ENCODE measurements around the gene PCK2.

Gene PCK2

GRCh38 chr14:24149302-24149969 is 55.3 kb downstream of the PCK2 start:
- no peak for TF ChIP-seq CTCF (IDR thresholded peaks at IDR 0.05; ENCODE audit: insufficient read depth, missing control alignments)
- no peak for FAIRE-seq
- no peak for DNase-seq (ENCODE audit: insufficient read length, low spot score)

DNA sequence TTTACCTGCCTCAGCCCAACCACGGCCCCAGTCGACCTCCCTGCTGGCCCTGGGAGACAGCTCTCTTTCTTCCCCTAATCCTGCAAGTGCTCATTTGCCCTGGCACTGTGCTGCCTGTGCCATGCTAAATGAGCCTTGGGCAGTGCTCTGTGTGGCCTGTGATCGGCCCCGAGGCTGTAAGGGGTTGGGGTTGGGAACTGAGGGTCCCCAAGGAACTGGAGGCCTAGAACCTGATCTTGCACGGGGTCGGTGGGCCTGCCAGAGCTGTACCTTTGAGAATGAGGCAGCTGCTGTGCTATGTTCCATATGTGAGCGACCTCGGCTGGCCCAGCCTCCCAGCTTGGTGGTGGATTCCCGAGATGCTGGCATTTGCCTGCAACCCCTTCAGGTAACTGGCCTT is 56.0 kb downstream of the PCK2 start:
- DNase-seq (ENCODE audit: insufficient read length, low spot score) (no peak), FAIRE-seq (no peak)
- TF ChIP-seq CTCF (IDR thresholded peaks at IDR 0.05; ENCODE audit: insufficient read depth, missing control alignments), result no peak

DNA sequence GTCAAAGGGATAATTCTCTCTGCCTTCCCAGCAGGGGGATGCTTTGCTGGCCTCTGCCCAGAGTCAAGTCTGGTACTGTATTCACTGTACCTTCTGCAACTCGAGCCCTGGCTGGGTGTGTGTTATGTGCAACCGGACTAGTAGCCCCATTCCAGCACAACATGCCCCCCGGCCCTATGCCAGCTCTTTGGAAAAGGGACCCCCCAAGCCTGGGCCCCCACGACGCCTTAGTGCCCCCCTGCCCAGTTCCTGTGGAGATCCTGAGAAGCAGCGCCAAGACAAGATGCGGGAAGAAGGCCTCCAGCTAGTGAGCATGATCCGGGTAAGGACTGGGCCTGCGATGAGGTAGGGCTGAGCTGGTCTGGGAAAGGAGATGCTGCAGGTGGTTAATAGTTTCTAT is 56.5 kb downstream of the PCK2 start:
- DNase-seq (ENCODE audit: insufficient read length, low spot score) (no peak), FAIRE-seq (no peak)
- no peak for TF ChIP-seq CTCF (IDR thresholded peaks at IDR 0.05; ENCODE audit: insufficient read depth, missing control alignments)

DNA sequence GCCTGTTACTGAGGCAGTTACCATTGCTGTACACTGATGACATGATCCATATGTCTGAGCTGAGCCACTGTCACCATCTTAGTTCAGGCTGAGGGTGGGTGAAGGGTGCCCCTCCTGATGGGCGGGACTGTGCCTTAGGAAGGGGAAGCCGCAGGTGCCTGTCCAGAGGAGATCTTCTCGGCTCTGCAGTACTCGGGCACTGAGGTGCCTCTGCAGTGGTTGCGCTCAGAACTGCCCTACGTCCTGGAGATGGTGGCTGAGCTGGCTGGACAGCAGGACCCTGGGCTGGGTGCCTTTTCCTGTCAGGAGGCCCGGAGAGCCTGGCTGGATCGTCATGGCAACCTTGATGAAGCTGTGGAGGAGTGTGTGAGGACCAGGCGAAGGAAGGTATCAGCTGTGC is 56.9 kb downstream of the PCK2 start:
- FAIRE-seq (no peak), DNase-seq (ENCODE audit: insufficient read length, low spot score) (no peak)
- TF ChIP-seq CTCF (IDR thresholded peaks at IDR 0.05; ENCODE audit: insufficient read depth, missing control alignments), result no peak

DNA sequence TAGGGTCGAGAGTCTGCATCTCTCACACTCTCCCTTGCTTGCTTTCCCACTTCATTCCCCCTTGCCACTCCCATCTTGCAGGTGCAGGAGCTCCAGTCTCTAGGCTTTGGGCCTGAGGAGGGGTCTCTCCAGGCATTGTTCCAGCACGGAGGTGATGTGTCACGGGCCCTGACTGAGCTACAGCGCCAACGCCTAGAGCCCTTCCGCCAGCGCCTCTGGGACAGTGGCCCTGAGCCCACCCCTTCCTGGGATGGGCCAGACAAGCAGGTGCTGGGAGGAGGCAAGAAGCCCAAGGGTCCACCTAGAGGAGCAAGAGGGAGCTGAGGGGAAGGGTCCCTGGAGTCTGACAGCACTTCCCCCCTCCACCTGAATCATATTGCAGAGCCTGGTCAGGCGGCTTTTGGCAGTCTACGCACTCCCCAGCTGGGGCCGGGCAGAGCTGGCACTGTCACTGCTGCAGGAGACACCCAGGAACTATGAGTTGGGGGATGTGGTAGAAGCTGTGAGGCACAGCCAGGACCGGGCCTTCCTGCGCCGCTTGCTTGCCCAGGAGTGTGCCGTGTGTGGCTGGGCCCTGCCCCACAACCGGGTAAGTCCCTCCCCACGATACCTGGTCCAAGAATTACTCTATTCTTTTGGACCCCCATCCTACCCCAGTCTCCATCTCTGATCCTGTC is 57.4 kb downstream of the PCK2 start:
- FAIRE-seq (no peak), DNase-seq (ENCODE audit: insufficient read length, low spot score) (no peak)
- no peak for TF ChIP-seq CTCF (IDR thresholded peaks at IDR 0.05; ENCODE audit: insufficient read depth, missing control alignments)
